HG03060 (cell line): ENCODE measurements around the gene TNP2.
"Not testable (repeated sequence)": the region's sequence is repeated elsewhere in the genome, so short reads cannot be mapped to it uniquely, and the experiment has no call there.

Experiments used
- ATAC-seq: cut with Tn5 transposase; IDR thresholded peaks from one replicate; pipeline ENCODE4 v1.9.1; 2021; ENCODE audit warnings: low read depth, moderate number of reproducible peaks; ENCODE audit not compliant: unreplicated experiment

Gene TNP2

GRCh38 chr16:11301645-11302501 lies 32.7 kb upstream of the TNP2 start:
- ATAC-seq, result no peak

GRCh38 chr16:11300560-11300892 lies 31.4 kb upstream of the TNP2 start:
- ATAC-seq, result no peak

- ATAC-seq, result no peak
These were observed 30.9 kb upstream of the TNP2 start for GRCh38 chr16:11299865-11300559.

- ATAC-seq, result not testable (repeated sequence)
These were observed 29.9 kb upstream of the TNP2 start for GRCh38 chr16:11298950-11299547.

GRCh38 chr16:11298143-11298900 lies 29.2 kb upstream of the TNP2 start:
- ATAC-seq, result no peak

GRCh38 chr16:11297492-11298142 lies 28.5 kb upstream of the TNP2 start:
- ATAC-seq, result peak; percentile 52

- ATAC-seq, result no peak
These were observed 27.8 kb upstream of the TNP2 start for GRCh38 chr16:11296706-11297491.

- ATAC-seq, result no peak
These were observed 27.2 kb upstream of the TNP2 start for GRCh38 chr16:11296351-11296705.

GRCh38 chr16:11295672-11296071 lies 26.5 kb upstream of the TNP2 start:
- no peak for ATAC-seq

GRCh38 chr16:11292076-11292748 lies 23.1 kb upstream of the TNP2 start:
- no peak for ATAC-seq

GRCh38 chr16:11291091-11291703 lies 22.1 kb upstream of the TNP2 start:
- ATAC-seq, result no peak

- ATAC-seq, result no peak
These were observed 21.2 kb upstream of the TNP2 start for GRCh38 chr16:11290102-11290893.

GRCh38 chr16:11289696-11290095 lies 20.6 kb upstream of the TNP2 start:
- ATAC-seq, result not testable (repeated sequence)

- ATAC-seq, result no peak
These were observed 20.1 kb upstream of the TNP2 start for GRCh38 chr16:11289202-11289601.

GRCh38 chr16:11285842-11286241 lies 16.7 kb upstream of the TNP2 start:
- ATAC-seq, result no peak

GRCh38 chr16:11283820-11284248 lies 14.7 kb upstream of the TNP2 start:
- no peak for ATAC-seq

- ATAC-seq, result no peak
These were observed 11.7 kb upstream of the TNP2 start, which contains the start of gene PRM1 for GRCh38 chr16:11280616-11281522. Gene PRM1, minus strand, starts transcription at chr16:11281330. Its CDS starts 92 bp downstream, at chr16:11281238.
